Activated CD8-positive, alpha-beta memory T cell treated with anti-CD3 and anti-CD28 coated beads for 48 hours (primary cell): ENCODE data around the gene KLK12.

Experiments used
- DNase-seq, 3 experiments: peaks; one replicate each; pipeline ENCODE4 v3.0.0-alpha.2; 2020; ENCODE audit warnings: low read depth in 2 of 3, low spot score in 2 of 3

KLK12 gene

GRCh38 chr19:51034704-51035103 lies at the start of gene KLK12:
Gene KLK12, minus strand, starts transcription at chr19:51035002. Its CDS starts 381 bp downstream, at chr19:51034621.
- DNase-seq: no peak

GRCh38 chr19:51084505-51084904 lies 49.7 kb upstream of the KLK12 start:
- no peak for DNase-seq

- DNase-seq: no peak
Measured at GRCh38 chr19:51083783-51084182, 49.0 kb upstream of the KLK12 start.

- DNase-seq: no peak
Measured at GRCh38 chr19:51083181-51083580, 48.4 kb upstream of the KLK12 start.

- no peak for DNase-seq
Measured at GRCh38 chr19:51082611-51083010, 47.8 kb upstream of the KLK12 start, which contains the start of gene KLK14. Gene KLK14, minus strand, starts transcription at chr19:51082887. Its CDS starts 273 bp downstream, at chr19:51082614.

- no peak for DNase-seq
Measured at GRCh38 chr19:51081476-51081875, 46.7 kb upstream of the KLK12 start.

GRCh38 chr19:51079481-51080110 lies 44.8 kb upstream of the KLK12 start:
- DNase-seq: no peak

GRCh38 chr19:51078731-51079130 lies 43.9 kb upstream of the KLK12 start:
- DNase-seq: no peak

GRCh38 chr19:51078104-51078503 lies 43.3 kb upstream of the KLK12 start:
- no peak for DNase-seq

- DNase-seq: no peak
Measured at GRCh38 chr19:51076631-51077213, 41.9 kb upstream of the KLK12 start.

- no peak for DNase-seq
Measured at GRCh38 chr19:51075998-51076397, 41.2 kb upstream of the KLK12 start.

- no peak for DNase-seq
Measured at GRCh38 chr19:51071095-51071405, 36.2 kb upstream of the KLK12 start.

GRCh38 chr19:51070334-51071094 lies 35.7 kb upstream of the KLK12 start:
- no peak for DNase-seq

GRCh38 chr19:51066393-51067186 lies 31.8 kb upstream of the KLK12 start:
- DNase-seq: no peak

- DNase-seq: no peak
Measured at GRCh38 chr19:51065221-51065960, 30.6 kb upstream of the KLK12 start.

- DNase-seq: no peak
Measured at GRCh38 chr19:51064534-51065220, 29.9 kb upstream of the KLK12 start, which contains the start of gene KLK13. Gene KLK13, minus strand, starts transcription at chr19:51065092. Its CDS starts 25 bp downstream, at chr19:51065067.

GRCh38 chr19:51063664-51064063 lies 28.9 kb upstream of the KLK12 start:
- no peak for DNase-seq

GRCh38 chr19:51060973-51061372 lies 26.2 kb upstream of the KLK12 start:
- no peak for DNase-seq

GRCh38 chr19:51060336-51060735 lies 25.5 kb upstream of the KLK12 start:
- no peak for DNase-seq

- DNase-seq: no peak
Measured at GRCh38 chr19:51059715-51060114, 24.9 kb upstream of the KLK12 start.
